GM12892 (cell line): ENCODE data around the gene GPR156.

Experiments
- POLR2A ChIP-seq: IDR thresholded peaks from 2 replicates; pipeline ENCODE4 v1.6.1; 2011; ENCODE audit warnings: low read depth, low read length, control low read depth
- POLR2AphosphoS5 ChIP-seq: IDR thresholded peaks from 2 replicates; pipeline ENCODE4 v1.6.1; 2011; ENCODE audit warnings: low read depth, low read length, control low read depth
- TAF1 ChIP-seq: IDR thresholded peaks from 2 replicates; pipeline ENCODE4 v1.6.1; 2011; ENCODE audit warnings: low read depth, mild to moderate bottlenecking, control low read depth, low read length, borderline replicate concordance

DNA sequence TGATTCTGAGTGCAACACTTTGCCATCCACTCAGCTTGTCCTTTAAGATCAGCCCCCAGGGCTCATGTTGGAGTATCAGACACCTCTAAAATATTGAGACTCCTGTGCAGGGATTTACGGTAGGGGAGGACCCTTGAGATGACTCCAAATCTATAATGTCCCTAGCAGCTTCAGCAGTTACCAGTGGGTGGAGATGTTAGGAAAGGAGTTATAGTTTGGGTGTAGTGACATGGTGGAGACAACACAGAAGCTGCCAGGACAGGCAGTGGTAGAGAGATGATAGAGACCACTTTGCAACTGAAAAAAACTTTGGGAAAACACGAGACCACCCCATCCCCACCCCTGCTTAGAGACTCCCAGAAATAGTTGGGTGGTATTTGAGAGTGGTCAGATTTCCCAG lies 147.5 kb downstream of the GPR156 start:
- TF ChIP-seq POLR2A = no peak
- no peak for TF ChIP-seq TAF1
- no peak for TF ChIP-seq POLR2AphosphoS5
